Measurements from ENCODE around the gene GBP1.
A peak's percentile ranks its signal among the peaks of the same experiment; 100 is the strongest.
"Not testable (repeated sequence)": the region's sequence is repeated elsewhere in the genome, so short reads cannot be mapped to it uniquely, and the experiment has no call there.

Gene GBP1

GRCh38 chr1:89065079-89065868 lies at the start of gene GBP1:
Gene GBP1 (minus strand): TSS chr1:89065208. CDS start chr1:89063234, 1,974 bp downstream.
- peak; percentile 8 for DNase-seq (ENCODE audit: low spot score)

DNA sequence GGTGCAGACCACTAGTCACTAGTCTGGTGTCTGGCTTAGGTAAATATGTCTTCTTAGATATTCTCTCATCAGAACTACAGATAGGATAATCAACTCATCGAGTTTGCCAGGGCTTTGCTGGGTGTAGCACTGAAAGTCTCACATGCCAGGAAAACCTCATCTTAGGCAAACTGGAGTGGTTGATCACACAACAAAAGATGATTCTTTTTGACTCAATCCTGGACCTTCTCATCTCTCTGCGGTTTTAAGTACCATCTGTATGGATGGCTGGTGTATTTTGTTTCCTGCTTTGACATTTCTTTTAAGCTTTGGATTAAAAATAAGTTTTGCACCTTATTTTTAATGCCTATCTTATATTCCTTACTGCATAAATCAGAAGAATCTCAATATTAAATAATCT lies 49.7 kb upstream of the GBP1 start:
- no peak for DNase-seq (ENCODE audit: low spot score)

GRCh38 chr1:89112871-89113613 lies 48.0 kb upstream of the GBP1 start:
- no peak for DNase-seq (ENCODE audit: low spot score)

- no peak for DNase-seq (ENCODE audit: low spot score)
Measured at GRCh38 chr1:89104687-89105086, 39.7 kb upstream of the GBP1 start.

DNA sequence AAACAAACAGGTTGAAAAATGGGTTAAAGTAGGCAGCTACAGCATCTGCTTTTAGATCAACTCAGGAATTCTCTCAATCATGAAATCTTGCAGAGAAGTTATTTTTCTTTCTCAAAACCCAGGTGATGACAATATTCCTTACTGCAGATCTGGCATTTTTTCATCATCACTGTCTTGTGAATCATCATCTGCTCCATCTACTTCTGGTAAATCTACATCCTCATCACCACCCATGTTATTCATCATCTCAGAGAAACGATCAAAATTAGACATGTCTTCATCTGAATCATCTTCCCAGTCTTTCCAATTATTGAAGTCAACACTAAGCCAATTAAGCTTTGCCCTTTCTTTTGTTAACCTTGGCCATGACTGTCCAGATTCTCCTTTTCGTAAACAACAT lies 39.1 kb upstream of the GBP1 start:
- no peak for DNase-seq (ENCODE audit: low spot score)

GRCh38 chr1:89102021-89102420 lies 37.0 kb upstream of the GBP1 start:
- no peak for DNase-seq (ENCODE audit: low spot score)

DNA sequence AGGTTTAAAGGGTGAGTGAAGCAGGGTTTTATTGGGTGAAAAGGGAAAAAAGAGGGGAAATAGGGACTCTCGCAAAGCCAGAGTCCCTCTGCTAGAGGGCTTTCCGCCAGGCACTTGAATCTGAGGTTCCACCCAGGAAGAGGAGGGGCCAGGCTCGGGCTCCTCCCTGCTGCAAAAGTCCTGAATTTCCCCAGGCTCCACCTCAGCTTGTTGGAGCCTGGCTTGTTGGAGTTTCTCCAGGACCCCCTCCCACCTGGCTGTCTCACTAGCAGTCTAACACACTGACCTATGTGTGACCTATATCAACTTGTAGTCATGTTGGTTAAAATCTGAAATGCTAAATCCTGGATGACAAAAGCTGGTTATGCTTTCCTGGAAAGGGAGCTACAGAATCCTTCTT lies 35.4 kb upstream of the GBP1 start:
- no peak for DNase-seq (ENCODE audit: low spot score)

DNA sequence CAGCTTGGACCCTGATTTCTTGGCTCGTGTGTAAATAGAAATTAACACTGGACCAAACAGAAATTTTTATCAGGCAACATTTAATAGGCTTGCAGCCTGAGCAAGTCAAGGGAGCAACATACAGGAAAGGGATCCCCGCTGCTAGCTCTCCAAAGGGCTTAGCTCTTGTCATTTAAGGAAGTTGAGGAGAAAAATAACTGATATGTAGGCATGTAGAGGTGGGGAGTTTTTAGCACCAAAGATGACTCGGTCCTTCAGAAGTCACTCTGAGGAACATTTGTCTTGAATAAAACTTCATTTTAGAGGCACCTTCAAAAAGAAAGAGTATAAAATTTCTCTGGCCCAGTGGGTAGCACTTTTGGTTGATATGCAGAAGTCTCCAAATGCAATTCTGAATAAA lies 33.8 kb upstream of the GBP1 start:
- no peak for DNase-seq (ENCODE audit: low spot score)

DNA sequence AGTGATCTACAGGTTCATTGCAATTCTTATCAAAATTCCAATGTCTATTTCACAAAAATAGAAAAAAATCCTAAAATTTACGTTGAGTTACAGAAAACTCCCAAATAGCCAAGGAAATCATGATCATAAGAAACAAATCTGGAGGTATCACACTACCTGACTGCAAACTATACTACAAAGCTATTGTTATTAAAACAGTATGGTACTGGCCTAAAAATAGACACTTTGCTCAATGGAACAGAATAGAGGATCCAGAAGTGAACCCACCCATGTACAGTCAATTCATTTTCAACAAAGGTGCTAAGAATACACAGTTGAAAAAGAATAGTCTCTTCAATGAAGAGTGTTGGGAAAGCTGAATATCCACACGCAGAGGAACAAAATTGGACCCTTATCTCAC lies 30.7 kb upstream of the GBP1 start:
- DNase-seq (ENCODE audit: low spot score): no peak

DNA sequence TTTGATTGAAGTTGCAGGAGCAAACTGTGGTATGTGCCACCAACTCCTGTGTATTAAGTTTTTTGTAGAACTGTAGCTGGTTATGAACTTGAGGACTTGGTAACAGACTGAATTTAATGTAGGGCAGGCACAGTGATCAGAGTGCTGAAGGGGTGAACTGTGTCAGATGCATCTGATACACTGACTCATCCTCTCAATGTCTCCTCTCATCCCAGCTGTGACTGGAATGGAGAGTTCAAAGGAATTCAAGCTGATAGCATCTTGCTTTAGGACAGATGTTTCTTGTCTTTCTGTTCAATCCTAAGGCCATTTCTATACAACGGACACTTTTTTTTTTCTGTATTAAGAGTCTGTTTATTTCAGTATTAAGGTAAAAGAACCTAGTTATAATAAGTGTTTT lies 25.0 kb upstream of the GBP1 start:
- no peak for DNase-seq (ENCODE audit: low spot score)

DNA sequence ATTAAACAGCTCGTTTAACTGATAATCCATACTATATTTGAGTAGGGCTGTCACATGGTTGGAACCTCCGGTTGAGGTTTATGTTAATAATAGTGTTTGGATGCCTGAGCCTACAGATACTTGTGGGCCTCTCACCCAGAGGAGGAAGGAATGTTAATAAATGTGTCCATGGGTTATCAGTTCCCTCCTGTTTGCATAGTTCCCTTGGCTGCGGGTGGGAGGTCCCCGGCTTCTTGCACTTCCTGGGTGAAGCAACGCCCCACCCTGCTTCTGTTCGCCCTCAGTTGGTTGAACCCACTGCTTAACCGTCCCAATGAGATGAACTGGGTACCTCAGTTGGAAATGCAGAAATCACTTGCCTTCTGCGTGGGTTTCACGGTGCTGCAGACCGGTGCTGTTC lies 23.6 kb upstream of the GBP1 start:
- no peak for DNase-seq (ENCODE audit: low spot score)

DNA sequence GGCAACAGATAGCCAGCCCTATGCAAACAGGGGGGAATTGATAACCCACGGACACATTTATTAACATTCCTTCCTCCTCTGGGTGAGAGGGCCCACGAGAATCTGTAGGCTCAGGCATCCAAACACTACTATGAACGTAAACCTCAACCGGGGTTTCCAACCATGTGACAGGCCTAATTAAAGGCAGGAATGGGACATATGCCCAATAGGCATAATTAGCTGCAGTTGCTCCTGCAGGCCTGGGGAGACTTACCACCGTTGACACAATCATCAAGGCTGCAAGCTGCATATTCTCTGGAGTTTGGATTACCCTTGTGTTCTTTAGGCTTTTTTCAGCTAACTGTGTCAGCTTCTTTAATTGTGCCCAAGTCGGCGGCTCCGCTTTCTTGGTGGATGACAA lies 22.2 kb upstream of the GBP1 start:
- DNase-seq (ENCODE audit: low spot score): no peak

DNA sequence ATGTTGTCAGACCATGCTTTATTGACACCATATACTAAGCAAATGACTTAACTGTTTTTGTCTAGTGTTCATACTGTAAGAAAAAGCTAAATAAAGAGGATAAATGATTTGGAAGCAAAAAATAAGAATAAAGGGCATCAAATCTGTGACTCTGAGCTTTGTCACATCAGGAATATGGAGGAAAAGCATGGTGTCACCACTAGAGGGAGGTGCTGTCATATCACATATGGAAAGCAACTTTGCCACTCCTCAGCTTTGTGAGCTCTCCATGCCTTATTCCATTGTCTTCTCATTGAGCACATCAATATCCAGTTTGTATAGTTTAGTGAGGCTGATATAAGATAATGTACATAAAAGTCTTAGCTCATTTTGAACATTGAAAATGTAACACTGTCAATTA lies 20.8 kb upstream of the GBP1 start:
- peak; percentile 8 for DNase-seq (ENCODE audit: low spot score)

DNA sequence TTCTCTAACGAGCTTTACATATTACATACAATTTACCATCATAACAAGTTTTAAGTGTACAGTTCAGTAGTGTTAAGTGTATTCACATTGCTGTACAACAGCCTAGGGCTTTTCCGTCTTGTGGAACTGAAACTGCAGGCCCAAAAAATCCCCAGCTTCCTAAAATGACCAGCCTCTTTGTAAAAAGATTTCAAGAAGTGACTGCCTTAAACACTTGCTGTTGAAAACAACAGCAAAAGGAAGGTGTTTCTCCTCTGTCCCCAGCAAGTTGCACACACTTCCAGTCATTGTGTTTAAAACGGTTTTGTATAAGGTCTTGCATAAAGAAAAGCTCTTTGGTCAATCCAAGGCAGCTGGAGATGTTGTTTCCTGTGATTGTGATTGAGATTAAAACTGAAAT lies 16.0 kb upstream of the GBP1 start:
- no peak for DNase-seq (ENCODE audit: low spot score)

DNA sequence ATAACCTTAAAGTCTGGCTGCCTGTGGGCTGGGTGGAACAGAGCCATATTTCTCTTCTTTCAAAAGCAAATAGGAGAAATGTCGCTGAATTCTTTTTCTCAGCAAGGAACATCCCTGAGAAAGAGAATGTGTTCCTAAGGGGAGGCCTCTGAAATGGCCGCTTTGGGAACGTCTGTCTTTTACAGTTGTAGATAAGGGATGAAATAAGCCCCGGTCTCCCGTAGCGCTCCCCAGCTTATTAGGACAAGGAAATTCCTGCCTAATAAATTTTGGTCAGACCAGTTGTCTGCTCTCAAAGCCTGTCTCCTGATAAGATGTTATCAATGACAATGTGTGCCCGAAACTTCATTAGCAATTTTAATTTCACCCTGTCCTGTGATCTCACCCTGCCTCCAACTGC lies 15.1 kb upstream of the GBP1 start:
- not testable (repeated sequence) for DNase-seq (ENCODE audit: low spot score)

DNA sequence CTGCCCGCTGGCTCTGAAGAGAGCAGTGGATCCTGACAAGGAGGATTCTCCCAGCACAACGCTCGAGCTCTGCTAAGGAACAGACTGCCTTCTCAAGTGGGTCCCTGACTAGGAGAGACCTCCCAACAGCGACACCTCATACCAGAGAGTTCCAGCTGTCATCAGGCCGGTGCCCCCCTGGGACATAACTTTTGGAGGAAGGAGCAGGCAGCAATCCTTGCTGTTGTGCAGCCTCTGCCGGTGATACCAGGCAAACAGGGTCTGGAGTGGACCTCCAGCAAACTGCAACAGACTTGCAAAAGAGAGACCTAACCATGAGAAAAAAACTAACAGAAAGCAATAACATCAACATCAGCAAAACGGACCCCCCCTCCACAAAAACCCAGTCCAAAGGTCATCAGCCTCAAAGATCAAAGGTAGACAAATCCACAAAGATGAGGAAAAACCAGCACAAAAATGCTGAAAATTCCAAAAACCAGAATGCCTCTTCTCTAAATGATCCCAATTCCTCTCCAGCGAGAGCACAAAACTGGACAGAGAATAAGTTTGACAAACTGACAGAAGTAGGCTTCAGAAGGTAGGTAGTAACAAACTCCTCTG lies 7.6 kb upstream of the GBP1 start:
- DNase-seq (ENCODE audit: low spot score): not testable (repeated sequence)

GRCh38 chr1:89070509-89070908 lies 5.5 kb upstream of the GBP1 start:
- DNase-seq (ENCODE audit: low spot score): no peak

DNA sequence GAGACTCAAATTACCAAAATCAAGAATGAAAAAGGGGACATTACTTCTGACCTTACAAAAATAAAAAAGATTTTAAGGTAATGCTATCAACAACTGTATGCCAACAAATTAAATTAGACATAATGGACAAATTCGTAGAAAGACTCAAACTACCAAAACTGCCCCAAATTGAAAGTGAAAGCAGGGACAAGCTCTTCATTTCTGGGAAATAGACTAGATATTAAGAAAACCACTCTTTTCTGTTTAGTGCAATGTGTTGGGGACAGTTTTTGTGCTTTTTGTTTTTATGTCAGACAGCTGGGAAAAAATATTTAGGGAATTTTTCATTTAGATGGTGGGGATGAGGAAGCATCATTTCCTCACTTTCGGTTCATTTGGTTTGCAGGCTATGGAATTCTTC lies 4.9 kb upstream of the GBP1 start:
- DNase-seq (ENCODE audit: low spot score): no peak

GRCh38 chr1:89068291-89068690 lies 3.3 kb upstream of the GBP1 start:
- no peak for DNase-seq (ENCODE audit: low spot score)

DNA sequence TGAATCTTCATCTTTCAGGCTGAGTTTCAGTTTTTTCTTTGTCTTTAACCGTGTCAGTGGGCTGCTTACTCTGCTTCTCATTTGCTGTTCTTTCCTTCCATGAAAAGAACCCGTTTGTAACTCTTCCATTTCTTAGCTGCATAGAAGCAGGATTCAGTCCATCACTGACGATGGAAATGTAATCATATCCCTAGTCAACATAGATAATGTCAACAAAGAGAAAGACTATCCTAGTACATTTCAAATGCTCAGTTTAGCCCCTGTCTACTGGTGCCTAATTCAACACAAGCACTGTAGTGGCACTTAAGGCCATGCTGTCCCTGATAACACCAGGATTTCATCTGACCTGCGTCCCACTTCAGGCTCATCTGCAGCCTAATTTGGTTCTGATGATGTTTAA lies 376 bp downstream of the GBP1 start:
- no peak for DNase-seq (ENCODE audit: low spot score)

GRCh38 chr1:89063094-89063493 lies 1.9 kb downstream of the GBP1 start:
- no peak for DNase-seq (ENCODE audit: low spot score)

DNA sequence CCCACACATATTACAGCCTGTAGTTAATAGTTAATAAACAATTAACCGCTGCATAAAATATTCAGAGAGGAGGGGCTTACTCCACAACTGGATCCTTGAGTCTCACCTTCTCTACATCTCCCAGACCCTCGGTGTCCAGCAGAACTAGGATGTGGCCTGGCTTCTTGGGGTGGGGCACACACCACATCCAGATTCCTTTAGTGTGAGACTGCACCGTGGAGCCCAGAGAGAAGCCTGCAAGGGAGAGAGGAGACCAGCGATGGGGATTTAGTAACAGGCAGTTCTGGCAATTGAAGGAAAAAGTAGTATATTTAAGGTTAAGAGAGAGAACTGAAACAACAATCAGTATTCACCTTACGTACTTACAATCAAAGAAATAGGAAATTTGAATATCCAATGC lies 4.9 kb downstream of the GBP1 start:
- no peak for DNase-seq (ENCODE audit: low spot score)

- no peak for DNase-seq (ENCODE audit: low spot score)
Measured at GRCh38 chr1:89051955-89052312, 13.1 kb downstream of the GBP1 start.

All from germinal center (tissue), 1 donor.